A549 (cell line): ENCODE measurements around the gene GPR4. TPM values are rescaled to one million over a fixed set of nuclear protein-coding genes. Genes with fewer than 3 reads are reported as not detected.

Experiments used
- BHLHE40 ChIP-seq: IDR thresholded peaks from 2 replicates; pipeline ENCODE4 v1.6.1; 2012; ENCODE audit warnings: low read depth, low read length, inconsistent platforms
- CBX2 ChIP-seq: fragments of 200-600 bp; sonication (generic); IDR thresholded peaks from 2 replicates; pipeline ENCODE4 v1.6.1; 2016; ENCODE audit warnings: low read depth, mild to moderate bottlenecking, borderline replicate concordance
- CBX8 ChIP-seq: fragments of 200-600 bp; sonication (generic); IDR thresholded peaks from 2 replicates; pipeline ENCODE4 v1.6.1; 2016
- CHD2 ChIP-seq: fragments of 150-350 bp; IDR thresholded peaks from 2 replicates; pipeline ENCODE4 v1.6.1; 2014; ENCODE audit warnings: low read length; ENCODE audit not compliant: partially characterized antibody
- EHF ChIP-seq: fragments of 250-450 bp; sonication (Bioruptor Pico); IDR thresholded peaks from 2 replicates; pipeline ENCODE4 v1.5.0; 2020; ENCODE audit warnings: mild to moderate bottlenecking
- EP300 ChIP-seq, 2 experiments: fragments of >200 bp; sonication (Bioruptor Twin); formaldehyde crosslinking; IDR thresholded peaks; 2 replicates in 1 of 2; 3 replicates in 1 of 2; pipeline ENCODE4 v1.6.1; 2016 to 2017
- ESRRA ChIP-seq: fragments of 150-350 bp; IDR thresholded peaks from 2 replicates; pipeline ENCODE4 v1.6.1; 2014; ENCODE audit warnings: mild to moderate bottlenecking, low read length, borderline replicate concordance
- FOSL2 ChIP-seq, 2 experiments: fragments of 450-650 bp in 1 of 2; fragments of >200 bp in 1 of 2; sonication (Bioruptor Twin) in 1 of 2; formaldehyde crosslinking; IDR thresholded peaks; 2 replicates each; pipeline versions ENCODE4 v1.5.0 to v1.6.1; 2016 to 2020; ENCODE audit warnings: mild to moderate bottlenecking in 1 of 2, moderate library complexity in 1 of 2
- HDAC2 ChIP-seq: fragments of 200-600 bp; sonication (generic); IDR thresholded peaks from 2 replicates; pipeline ENCODE4 v1.6.1; 2016
- HEYL ChIP-seq: fragments of 250-450 bp; sonication (Bioruptor Pico); IDR thresholded peaks from 2 replicates; pipeline ENCODE4 v1.8.0; 2021; ENCODE audit warnings: mild to moderate bottlenecking, moderate library complexity
- HOXB13 ChIP-seq: fragments of 250-450 bp; sonication (Bioruptor Pico); IDR thresholded peaks from 2 replicates; pipeline ENCODE4 v1.5.0; 2020; ENCODE audit warnings: low read depth, mild to moderate bottlenecking, moderate library complexity
- KDM1A ChIP-seq: fragments of 200-600 bp; sonication (generic); IDR thresholded peaks from 2 replicates; pipeline ENCODE4 v1.6.1; 2016; ENCODE audit warnings: low read depth, mild to moderate bottlenecking
- MAFK ChIP-seq: fragments of 450-650 bp; IDR thresholded peaks from 2 replicates; pipeline ENCODE4 v1.6.1; 2014; ENCODE audit not compliant: partially characterized antibody
- MAZ ChIP-seq: fragments of 150-350 bp; IDR thresholded peaks from 2 replicates; pipeline ENCODE4 v1.6.1; 2014; ENCODE audit warnings: antibody characterized with exemption, low read depth, low read length, borderline replicate concordance
- NPAS2 ChIP-seq: fragments of 250-450 bp; sonication (Bioruptor Pico); IDR thresholded peaks from 2 replicates; pipeline ENCODE4 v1.8.0; 2022; ENCODE audit warnings: mild to moderate bottlenecking, moderate library complexity, borderline replicate concordance
- PHF8 ChIP-seq: fragments of 200-600 bp; sonication (generic); IDR thresholded peaks from 2 replicates; pipeline ENCODE4 v1.6.1; 2016; ENCODE audit warnings: low read depth, mild to moderate bottlenecking, antibody characterized with exemption, moderate library complexity, borderline replicate concordance
- POLR2A ChIP-seq: IDR thresholded peaks from 2 replicates; pipeline ENCODE4 v1.6.1; 2012; ENCODE audit warnings: mild to moderate bottlenecking, low read length
- RAD21 ChIP-seq, 2 experiments: fragments of >200 bp in 1 of 2; sonication (Bioruptor Twin) in 1 of 2; formaldehyde crosslinking in 1 of 2; IDR thresholded peaks in 1 of 2; conservative IDR thresholded peaks in 1 of 2; 2 replicates in 1 of 2; 3 replicates in 1 of 2; pipeline ENCODE4 v1.6.1; 2012 to 2018; ENCODE audit warnings: inconsistent platforms in 1 of 2
- RFX5 ChIP-seq: fragments of 450-650 bp; IDR thresholded peaks from 2 replicates; pipeline ENCODE4 v1.7.1; 2014; ENCODE audit warnings: antibody characterized with exemption, mild to moderate bottlenecking, moderate library complexity
- SMC3 ChIP-seq: fragments of >200 bp; sonication (Bioruptor Twin); formaldehyde crosslinking; IDR thresholded peaks from 3 replicates; pipeline ENCODE4 v1.6.1; 2018; ENCODE audit warnings: inconsistent platforms
- SREBF2 ChIP-seq: fragments of 450-650 bp; IDR thresholded peaks from 2 replicates; pipeline ENCODE4 v1.6.1; 2014; ENCODE audit warnings: mild to moderate bottlenecking, moderate library complexity
- ZC3H11A ChIP-seq: fragments of 450-650 bp; IDR thresholded peaks from 2 replicates; pipeline ENCODE4 v1.6.1; 2014; ENCODE audit warnings: antibody characterized with exemption, mild to moderate bottlenecking
- ZFP36 ChIP-seq: fragments of 450-650 bp; IDR thresholded peaks from 2 replicates; pipeline ENCODE4 v1.6.1; 2014; ENCODE audit warnings: borderline replicate concordance; ENCODE audit not compliant: partially characterized antibody
- polyA plus RNA-seq, 4 experiments: library from polyadenylated mRNA; depleted of rRNA in 3 of 4; stranded (reverse); fragments of >200 nt; fragmentation: RNase III in 1 of 4; extraction: RNeasy Plus Mini Kit Qiagen cat#74134 plus additional on column Dnase treatment in 1 of 4; gene quantifications; 2 replicates in 3 of 4; 3 replicates in 1 of 4; pipeline ENCODE4 v1.2.3, GENCODE V29; 2011 to 2017
- TF ChIP-seq, protein P1 (sequence below): IDR thresholded peaks from 2 replicates; pipeline ENCODE4 v1.6.1; 2012; ENCODE audit warnings: low read depth, borderline replicate concordance
- TF ChIP-seq, protein P2 (sequence below): fragments of 250-450 bp; sonication (Bioruptor Pico); IDR thresholded peaks from 2 replicates; pipeline ENCODE4 v1.5.0; 2020; ENCODE audit warnings: low read depth, mild to moderate bottlenecking, moderate library complexity
- TF ChIP-seq, protein P3 (sequence below): fragments of 450-650 bp; IDR thresholded peaks from 2 replicates; pipeline ENCODE4 v1.6.1; 2014; ENCODE audit warnings: antibody characterized with exemption
- TF ChIP-seq, protein P4 (sequence below): fragments of 150-350 bp; IDR thresholded peaks from 2 replicates; pipeline ENCODE4 v1.6.1; 2014; ENCODE audit warnings: low read depth, mild to moderate bottlenecking, low read length

The GPR4 gene
- polyA plus RNA-seq, 2 of the 4 experiments (the other 2 are of a cell fraction), result 0.03 to 0.10 TPM

DNA sequence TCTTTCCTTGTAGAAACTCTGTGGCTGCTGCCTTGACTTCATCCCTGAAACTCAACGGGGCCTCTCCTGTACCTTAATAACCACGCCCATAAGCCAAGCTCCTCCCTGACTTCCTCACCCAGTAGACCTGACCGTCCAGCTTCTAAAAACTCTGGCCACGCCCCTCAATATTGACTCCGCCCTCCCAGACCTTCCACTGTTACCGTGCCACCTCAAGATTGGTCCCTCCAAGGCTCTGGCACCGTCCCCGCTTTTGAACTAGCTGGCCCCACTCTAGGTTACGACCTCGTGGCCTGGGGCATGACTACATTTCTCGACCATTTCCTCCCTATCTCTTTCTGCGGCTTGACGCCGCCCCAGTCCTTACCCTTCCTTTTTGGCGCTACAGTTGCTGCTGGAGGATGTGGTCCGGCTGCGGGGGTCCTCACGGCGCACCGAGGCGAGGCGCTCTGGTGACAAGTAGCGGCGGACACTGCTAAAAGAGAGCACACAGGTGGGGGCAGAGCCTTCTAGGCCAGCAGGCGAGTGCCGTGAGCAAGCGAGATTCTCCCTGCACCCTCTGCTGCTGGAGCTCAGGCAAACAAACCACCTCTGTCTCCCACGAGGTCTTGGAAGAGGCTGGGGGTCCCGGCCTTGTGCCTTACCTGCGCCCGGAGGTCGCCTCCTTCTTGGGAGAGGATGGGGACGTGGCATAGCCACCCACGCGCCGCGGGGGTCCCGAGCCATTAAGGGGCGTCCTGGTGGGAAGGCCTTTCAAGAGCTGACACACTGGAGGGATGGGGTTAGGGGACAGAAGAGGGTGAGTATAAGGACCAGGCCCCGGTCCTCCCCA is 39.5 kb upstream of the GPR4 start (continued):
- TF ChIP-seq PHF8, result 0 out of 2 replicates have a peak, but pooled peaks have one; percentile 34
- TF ChIP-seq HEYL (CRISPR knock-in tag), result no peak
- no peak for TF ChIP-seq NPAS2 (CRISPR knock-in tag)
- TF ChIP-seq HDAC2, result 0 out of 2 replicates have a peak, but pooled peaks have one; percentile 11
- TF ChIP-seq, protein P1, sequence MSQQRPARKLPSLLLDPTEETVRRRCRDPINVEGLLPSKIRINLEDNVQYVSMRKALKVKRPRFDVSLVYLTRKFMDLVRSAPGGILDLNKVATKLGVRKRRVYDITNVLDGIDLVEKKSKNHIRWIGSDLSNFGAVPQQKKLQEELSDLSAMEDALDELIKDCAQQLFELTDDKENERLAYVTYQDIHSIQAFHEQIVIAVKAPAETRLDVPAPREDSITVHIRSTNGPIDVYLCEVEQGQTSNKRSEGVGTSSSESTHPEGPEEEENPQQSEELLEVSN, result peak; percentile 82
- no peak for TF ChIP-seq ZFP36
- TF ChIP-seq ESRRA, result no peak
- no peak for TF ChIP-seq MAZ
- TF ChIP-seq EP300 (IDR thresholded peaks at IDR 0.05), result no peak
- peak; percentile 55; the same call in 1 of the 2 replicates for TF ChIP-seq HOXB13 (CRISPR knock-in tag)
- 0 out of 2 replicates have a peak, but pooled peaks have one; percentile 19 for TF ChIP-seq RFX5
- no peak for TF ChIP-seq KDM1A
- no peak for TF ChIP-seq CBX8
- no peak for TF ChIP-seq ZC3H11A
- TF ChIP-seq, protein P2, sequence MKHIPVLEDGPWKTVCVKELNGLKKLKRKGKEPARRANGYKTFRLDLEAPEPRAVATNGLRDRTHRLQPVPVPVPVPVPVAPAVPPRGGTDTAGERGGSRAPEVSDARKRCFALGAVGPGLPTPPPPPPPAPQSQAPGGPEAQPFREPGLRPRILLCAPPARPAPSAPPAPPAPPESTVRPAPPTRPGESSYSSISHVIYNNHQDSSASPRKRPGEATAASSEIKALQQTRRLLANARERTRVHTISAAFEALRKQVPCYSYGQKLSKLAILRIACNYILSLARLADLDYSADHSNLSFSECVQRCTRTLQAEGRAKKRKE (CRISPR knock-in tag), result no peak
- TF ChIP-seq EHF (CRISPR knock-in tag), result peak; percentile 65; the same call in 1 of the 2 replicates
- TF ChIP-seq, protein P3, sequence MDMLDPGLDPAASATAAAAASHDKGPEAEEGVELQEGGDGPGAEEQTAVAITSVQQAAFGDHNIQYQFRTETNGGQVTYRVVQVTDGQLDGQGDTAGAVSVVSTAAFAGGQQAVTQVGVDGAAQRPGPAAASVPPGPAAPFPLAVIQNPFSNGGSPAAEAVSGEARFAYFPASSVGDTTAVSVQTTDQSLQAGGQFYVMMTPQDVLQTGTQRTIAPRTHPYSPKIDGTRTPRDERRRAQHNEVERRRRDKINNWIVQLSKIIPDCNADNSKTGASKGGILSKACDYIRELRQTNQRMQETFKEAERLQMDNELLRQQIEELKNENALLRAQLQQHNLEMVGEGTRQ, result peak; percentile 18; the same call in 1 of the 2 replicates
- TF ChIP-seq POLR2A, result no peak
- TF ChIP-seq SMC3, result no peak
- no peak for TF ChIP-seq MAFK
- TF ChIP-seq SREBF2, result no peak
- no peak for TF ChIP-seq CBX2
- TF ChIP-seq RAD21 (conservative IDR thresholded peaks at IDR 0.05 in 1 of 2, IDR thresholded peaks at IDR 0.05 in 1 of 2), result no peak
- TF ChIP-seq, protein P4, sequence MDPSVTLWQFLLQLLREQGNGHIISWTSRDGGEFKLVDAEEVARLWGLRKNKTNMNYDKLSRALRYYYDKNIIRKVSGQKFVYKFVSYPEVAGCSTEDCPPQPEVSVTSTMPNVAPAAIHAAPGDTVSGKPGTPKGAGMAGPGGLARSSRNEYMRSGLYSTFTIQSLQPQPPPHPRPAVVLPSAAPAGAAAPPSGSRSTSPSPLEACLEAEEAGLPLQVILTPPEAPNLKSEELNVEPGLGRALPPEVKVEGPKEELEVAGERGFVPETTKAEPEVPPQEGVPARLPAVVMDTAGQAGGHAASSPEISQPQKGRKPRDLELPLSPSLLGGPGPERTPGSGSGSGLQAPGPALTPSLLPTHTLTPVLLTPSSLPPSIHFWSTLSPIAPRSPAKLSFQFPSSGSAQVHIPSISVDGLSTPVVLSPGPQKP, result no peak
- TF ChIP-seq BHLHE40, result no peak
- TF ChIP-seq FOSL2 (IDR thresholded peaks at IDR 0.05), result no peak
- TF ChIP-seq FOSL2 (CRISPR knock-in tag; IDR thresholded peaks at IDR 0.05), result no peak
- TF ChIP-seq CHD2, result no peak
